Osteoblast (primary cell): Measurements from ENCODE around the gene OTUD6A. TPM values are rescaled to one million over a fixed set of nuclear protein-coding genes. Genes with fewer than 3 reads are reported as not detected.

Experiments
- DNase-seq: peaks from one replicate; pipeline ENCODE4 v3.0.0; 2011; ENCODE audit warnings: low spot score, mixed read lengths; ENCODE audit not compliant: insufficient read length; ENCODE audit errors: missing footprints
- H2AFZ ChIP-seq: 2 replicates; pipeline ENCODE4 v1.6.0; 2011; ENCODE audit warnings: mild to moderate bottlenecking, low read length
- H3K27ac ChIP-seq: 2 replicates; pipeline ENCODE4 v1.5.1; 2011; ENCODE audit warnings: mild to moderate bottlenecking, low read depth, low read length, moderate library complexity
- H3K27me3 ChIP-seq: 2 replicates; pipeline ENCODE4 v1.6.0; 2012; ENCODE audit warnings: mild to moderate bottlenecking, control low read depth, inconsistent platforms, low read length, moderate library complexity; ENCODE audit not compliant: insufficient read depth
- H3K36me3 ChIP-seq: 2 replicates; pipeline ENCODE4 v1.5.1; 2011; ENCODE audit warnings: mild to moderate bottlenecking, low read length, control low read depth, moderate library complexity; ENCODE audit not compliant: insufficient read depth
- H3K4me1 ChIP-seq: 2 replicates; pipeline ENCODE4 v1.5.1; 2011; ENCODE audit warnings: mild to moderate bottlenecking, low read length, control low read depth, moderate library complexity; ENCODE audit not compliant: insufficient read depth
- H3K4me2 ChIP-seq: 2 replicates; pipeline ENCODE4 v1.6.0; 2011; ENCODE audit warnings: mild to moderate bottlenecking, low read length; ENCODE audit not compliant: insufficient read depth
- H3K4me3 ChIP-seq: fragments of 200-600 bp; sonication (generic); 3 replicates; pipeline ENCODE4 v1.5.1; 2012; ENCODE audit warnings: mild to moderate bottlenecking, low read length, inconsistent platforms; ENCODE audit not compliant: insufficient read depth
- H3K79me2 ChIP-seq: 2 replicates; pipeline ENCODE4 v1.6.0; 2012; ENCODE audit warnings: mild to moderate bottlenecking, low read length, control low read depth, inconsistent platforms; ENCODE audit not compliant: insufficient read depth
- H3K9me3 ChIP-seq: 2 replicates; pipeline ENCODE4 v1.5.1; 2011; ENCODE audit warnings: low read depth, low read length, control low read depth
- H4K20me1 ChIP-seq: 2 replicates; pipeline ENCODE4 v1.6.0; 2012; ENCODE audit warnings: mild to moderate bottlenecking, low read length, control low read depth; ENCODE audit not compliant: insufficient read depth
- total RNA-seq: library from RNA; depleted of rRNA; stranded (reverse); fragments of >200 nt; gene quantifications from 2 replicates; pipeline ENCODE4 v1.2.3, GENCODE V29; 2012
- TF ChIP-seq, protein P1 (sequence below): IDR thresholded peaks from 2 replicates; pipeline ENCODE4 v1.5.1; 2011; ENCODE audit warnings: mild to moderate bottlenecking, low read depth, low read length, moderate library complexity; ENCODE audit errors: extremely low read depth

The OTUD6A gene
- total RNA-seq, 1 donor, result not detected

DNA sequence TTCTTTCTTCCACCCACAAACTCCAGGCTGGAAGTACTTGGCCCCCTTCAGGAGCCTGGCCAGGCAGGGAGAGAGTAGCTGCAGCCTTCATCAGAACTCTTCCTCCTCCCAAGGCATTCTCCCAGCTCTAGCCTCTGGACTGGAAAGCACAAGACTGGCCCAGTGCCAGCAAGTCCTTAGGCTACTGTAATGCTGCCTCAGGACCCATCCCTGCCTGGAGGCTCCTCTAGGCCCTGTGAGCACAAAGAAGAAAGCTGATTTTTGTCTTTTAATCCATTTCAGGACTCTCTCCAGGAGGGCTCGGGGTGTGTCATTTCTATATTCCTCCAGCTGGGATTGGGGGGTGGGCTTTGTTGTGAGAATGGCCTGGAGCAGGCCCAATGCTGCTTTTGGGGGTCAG, 23.3 kb upstream of the OTUD6A start:
- no peak for DNase-seq
- no peak overlapping the region for H3K27ac ChIP-seq
- H3K27me3 ChIP-seq, result peaks cover 6% of the 10 kb centered on the region
- H3K4me3 ChIP-seq, result no peak overlapping the region
- TF ChIP-seq, protein P1, sequence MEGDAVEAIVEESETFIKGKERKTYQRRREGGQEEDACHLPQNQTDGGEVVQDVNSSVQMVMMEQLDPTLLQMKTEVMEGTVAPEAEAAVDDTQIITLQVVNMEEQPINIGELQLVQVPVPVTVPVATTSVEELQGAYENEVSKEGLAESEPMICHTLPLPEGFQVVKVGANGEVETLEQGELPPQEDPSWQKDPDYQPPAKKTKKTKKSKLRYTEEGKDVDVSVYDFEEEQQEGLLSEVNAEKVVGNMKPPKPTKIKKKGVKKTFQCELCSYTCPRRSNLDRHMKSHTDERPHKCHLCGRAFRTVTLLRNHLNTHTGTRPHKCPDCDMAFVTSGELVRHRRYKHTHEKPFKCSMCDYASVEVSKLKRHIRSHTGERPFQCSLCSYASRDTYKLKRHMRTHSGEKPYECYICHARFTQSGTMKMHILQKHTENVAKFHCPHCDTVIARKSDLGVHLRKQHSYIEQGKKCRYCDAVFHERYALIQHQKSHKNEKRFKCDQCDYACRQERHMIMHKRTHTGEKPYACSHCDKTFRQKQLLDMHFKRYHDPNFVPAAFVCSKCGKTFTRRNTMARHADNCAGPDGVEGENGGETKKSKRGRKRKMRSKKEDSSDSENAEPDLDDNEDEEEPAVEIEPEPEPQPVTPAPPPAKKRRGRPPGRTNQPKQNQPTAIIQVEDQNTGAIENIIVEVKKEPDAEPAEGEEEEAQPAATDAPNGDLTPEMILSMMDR, result no peak
- no peaks in the 10 kb centered on the region for H3K36me3 ChIP-seq
- H2AFZ ChIP-seq, result no peak overlapping the region
- no peaks in the 10 kb centered on the region for H3K79me2 ChIP-seq
- H3K4me1 ChIP-seq, result no peaks in the 10 kb centered on the region
- no peak overlapping the region for H3K4me2 ChIP-seq
- H4K20me1 ChIP-seq, result no peaks in the 10 kb centered on the region
- H3K9me3 ChIP-seq, result no peaks in the 10 kb centered on the region

DNA sequence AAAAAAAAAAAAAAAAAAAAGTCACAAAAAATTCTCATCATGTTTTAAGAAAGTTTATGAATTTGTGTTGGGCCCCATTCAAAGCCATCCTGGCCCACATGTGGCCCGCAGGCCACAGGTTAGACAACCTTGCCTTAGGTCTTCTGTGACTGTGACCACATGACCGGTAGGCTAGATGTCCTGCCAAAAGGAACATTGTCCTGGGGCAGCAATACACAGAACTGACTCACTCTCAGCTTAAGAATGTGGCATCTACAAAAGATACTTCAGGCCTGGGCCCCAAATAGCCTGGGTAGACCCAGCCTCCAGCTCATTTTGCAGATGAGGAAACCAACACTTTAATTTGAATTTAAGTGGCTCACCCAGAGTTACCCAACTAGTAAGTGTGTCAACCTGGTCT, 22.5 kb upstream of the OTUD6A start:
- no peak for DNase-seq
- Histone ChIP-seq H3K27me3 (peaks cover 6% of the 10 kb centered on the region), H2AFZ (no peak overlapping the region), H3K4me1 (no peaks in the 10 kb centered on the region), H3K27ac (no peak overlapping the region), H3K79me2 (no peaks in the 10 kb centered on the region), H3K4me2 (no peak overlapping the region), H3K36me3 (no peaks in the 10 kb centered on the region), H3K4me3 (no peak overlapping the region), H4K20me1 (no peaks in the 10 kb centered on the region), H3K9me3 (no peaks in the 10 kb centered on the region)
- TF ChIP-seq, protein P1, result no peak

DNA sequence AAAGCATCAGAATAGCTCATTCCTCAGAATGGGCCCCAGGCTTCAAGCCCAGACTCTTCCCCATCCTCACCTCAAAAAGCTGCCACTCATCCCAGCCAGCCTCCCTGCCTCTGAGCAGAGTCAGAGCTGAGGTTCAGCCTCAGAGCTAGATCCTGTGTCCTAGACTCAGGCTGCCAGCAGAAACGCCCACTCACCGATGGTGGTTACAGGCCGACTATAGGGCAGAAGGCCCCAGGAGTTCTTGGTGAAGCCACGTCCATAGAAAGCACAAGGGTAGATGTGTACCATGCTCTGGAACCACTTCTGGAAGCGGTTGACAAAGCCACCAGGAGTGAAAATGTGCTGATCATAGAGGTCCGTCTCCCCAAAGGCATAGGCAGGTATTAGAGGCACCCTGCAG, 20.3 kb upstream of the OTUD6A start:
- peaks cover 4% of the 10 kb centered on the region for H3K27me3 ChIP-seq
- no peaks in the 10 kb centered on the region for H3K36me3 ChIP-seq
- H3K4me3 ChIP-seq, result no peak overlapping the region
- no peaks in the 10 kb centered on the region for H4K20me1 ChIP-seq
- no peaks in the 10 kb centered on the region for H3K4me1 ChIP-seq
- TF ChIP-seq, protein P1, result no peak
- H3K9me3 ChIP-seq, result no peaks in the 10 kb centered on the region
- no peak overlapping the region for H3K27ac ChIP-seq
- H3K79me2 ChIP-seq, result no peaks in the 10 kb centered on the region
- DNase-seq, result no peak
- H3K4me2 ChIP-seq, result no peak overlapping the region
- H2AFZ ChIP-seq, result no peak overlapping the region

DNA sequence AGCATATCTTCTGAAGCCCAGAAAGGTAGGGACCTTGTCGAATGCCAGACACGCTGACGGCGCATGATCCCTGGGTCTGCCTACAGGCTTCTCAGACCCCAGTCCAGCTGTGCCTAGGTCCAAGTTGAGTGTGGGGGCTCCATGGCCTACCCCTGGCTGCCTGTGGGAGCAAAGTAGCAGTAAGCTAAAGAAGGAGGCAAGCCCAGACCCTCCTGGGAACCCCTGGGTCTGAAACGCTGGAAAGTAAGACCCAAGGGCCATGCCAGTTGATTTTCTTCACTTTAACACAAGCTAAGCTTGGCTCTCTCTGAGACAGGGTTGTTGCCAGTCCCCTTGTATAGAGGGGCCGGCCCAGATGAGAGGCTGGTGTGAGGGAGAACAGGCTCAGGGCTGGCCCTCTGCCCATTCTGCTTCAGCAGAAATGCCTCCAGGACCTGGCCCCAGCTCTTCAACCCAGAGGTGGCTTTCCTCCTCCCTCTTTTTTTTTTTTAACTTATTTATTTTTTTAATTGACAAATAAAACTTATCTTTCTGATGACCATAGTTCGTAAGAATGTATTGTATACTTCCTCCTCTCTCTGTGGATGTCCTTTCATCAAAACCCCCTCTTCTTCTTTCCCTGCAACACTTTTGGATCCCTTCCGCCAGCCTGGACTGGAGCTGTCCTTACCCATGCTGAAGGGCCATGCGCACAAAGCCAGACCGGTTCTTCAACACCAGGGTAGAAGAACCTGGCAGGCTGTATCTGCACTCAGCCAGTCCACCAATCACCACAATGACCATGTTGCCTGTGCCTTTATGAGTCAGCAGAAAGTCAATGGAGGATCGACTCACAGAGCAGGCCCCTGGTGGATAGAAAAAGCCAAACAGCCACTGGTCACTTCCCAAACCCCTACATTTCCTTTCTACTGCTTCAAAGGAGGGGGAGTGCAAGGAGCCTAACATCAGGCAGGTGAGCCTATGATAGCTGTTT, 19.6 kb upstream of the OTUD6A start:
- no peaks in the 10 kb centered on the region for H3K36me3 ChIP-seq
- no peak for DNase-seq
- TF ChIP-seq, protein P1, result no peak

More for the DNA sequence above, 19.6 kb upstream of the OTUD6A start:
- peaks cover 3% of the 10 kb centered on the region for H3K27me3 ChIP-seq
- no peaks in the 10 kb centered on the region for H3K9me3 ChIP-seq
- H2AFZ ChIP-seq, result no peak overlapping the region
- no peak overlapping the region for H3K27ac ChIP-seq
- no peaks in the 10 kb centered on the region for H3K4me1 ChIP-seq
- no peak overlapping the region for H3K4me3 ChIP-seq
- H3K4me2 ChIP-seq, result no peak overlapping the region
- no peaks in the 10 kb centered on the region for H4K20me1 ChIP-seq
- H3K79me2 ChIP-seq, result no peaks in the 10 kb centered on the region
